GM12878 (cell line): ENCODE results near the gene TSC22D3. TPM values are rescaled to one million over a fixed set of nuclear protein-coding genes. Genes with fewer than 3 reads are reported as not detected.

Experiments
- ATAC-seq: fragments of 200-7000 bp; cut with Tn5 transposase; 3 replicates; pipeline ENCODE4 v1.9.1; 2020; ENCODE audit warnings: mild to moderate bottlenecking, moderate library complexity
- BruUV-seq: library from RNA; stranded (reverse); fragments of 400-500 nt; replicated peaks from 2 replicates; lab custom pipeline; 2021; lab: Mats Ljungman, UMichigan
- CTCF ChIA-PET: fragments of 300-600 bp; sonication (Branson Sonifier 250); formaldehyde crosslinking; extraction: SDS; loops from one replicate; lab custom pipeline; 2021; ENCODE audit warnings: inconsistent platforms; lab: Yijun Ruan, JAX
- POLR2A ChIA-PET: fragments of 350-600 bp; formaldehyde crosslinking; extraction: SDS; loops from one replicate; lab custom pipeline; 2021; ENCODE audit warnings: inconsistent platforms; lab: Charles Lee
- RAD21 ChIA-PET: fragments of 300-600 bp; sonication (Branson Sonifier 250); formaldehyde crosslinking; loops from one replicate; lab custom pipeline; 2023; ENCODE audit warnings: antibody characterized with exemption; ENCODE audit not compliant: unreplicated experiment; lab: Charles Lee
- SMC1A ChIA-PET: fragments of 300-600 bp; sonication (Branson Sonifier 250); formaldehyde crosslinking; loops from one replicate; lab custom pipeline; 2023; ENCODE audit not compliant: unreplicated experiment, uncharacterized antibody; lab: Charles Lee
- DNase-seq: peaks from one replicate; pipeline ENCODE4 v3.0.0-alpha.2; 2011; ENCODE audit warnings: low read depth, low spot score
- FAIRE-seq: peaks from 3 replicates; lab custom pipeline; 2011; peaks lifted over from hg19 to GRCh38; lab: Jason Lieb, UNC
- H2AFZ ChIP-seq: 2 replicates; pipeline ENCODE4 v1.6.0; 2011; ENCODE audit warnings: low read depth, low read length, control low read depth; ENCODE audit not compliant: control insufficient read depth
- H3K27ac ChIP-seq: 2 replicates; pipeline ENCODE4 v1.5.1; 2011; ENCODE audit warnings: control low read depth; ENCODE audit not compliant: control insufficient read depth, insufficient read depth
- H3K27me3 ChIP-seq, 2 experiments: replicated peaks in 1 of 2; 2 replicates each; pipeline versions ENCODE4 v1.6.0 to v1.6.1; 2011; ENCODE audit warnings: low read length in 1 of 2; ENCODE audit not compliant: control insufficient read depth in 2 of 2, insufficient read depth in 2 of 2
- H3K36me3 ChIP-seq, 2 experiments: 2 replicates each; pipeline ENCODE4 v1.5.1; 2011; ENCODE audit warnings: low read length in 1 of 2; ENCODE audit not compliant: control insufficient read depth in 2 of 2, insufficient read depth in 2 of 2
- H3K4me1 ChIP-seq: 2 replicates; pipeline ENCODE4 v1.6.1; 2011; ENCODE audit warnings: mild to moderate bottlenecking, low read length, moderate library complexity, mixed read lengths; ENCODE audit not compliant: control insufficient read depth, insufficient read depth
- H3K4me2 ChIP-seq: 2 replicates; pipeline ENCODE4 v1.6.0; 2011; ENCODE audit warnings: control low read depth; ENCODE audit not compliant: control insufficient read depth, insufficient read depth
- H3K4me3 ChIP-seq: fragments of 200-600 bp; sonication (generic); 2 replicates; pipeline ENCODE4 v1.5.1; 2016
- H3K79me2 ChIP-seq: 2 replicates; pipeline ENCODE4 v1.6.0; 2011; ENCODE audit warnings: low read length; ENCODE audit not compliant: control insufficient read depth, insufficient read depth
- H3K9ac ChIP-seq: 2 replicates; pipeline ENCODE4 v1.8.0; 2011; ENCODE audit warnings: low read length, control low read depth, mixed read lengths; ENCODE audit not compliant: control insufficient read depth, insufficient read depth
- H3K9me3 ChIP-seq: replicated peaks from 3 replicates; pipeline ENCODE4 v1.5.1; 2011; ENCODE audit warnings: mild to moderate bottlenecking, low read length; ENCODE audit not compliant: control insufficient read depth, insufficient read depth
- H4K20me1 ChIP-seq: 2 replicates; pipeline ENCODE4 v1.6.0; 2011; ENCODE audit not compliant: control insufficient read depth, insufficient read depth
- ETV6 ChIP-seq, 2 experiments: fragments of 450-650 bp in 1 of 2; IDR thresholded peaks in 1 of 2; conservative IDR thresholded peaks in 1 of 2; 2 replicates each; pipeline ENCODE4 v1.6.1; 2014; ENCODE audit warnings: antibody characterized with exemption in 1 of 2, borderline replicate concordance in 1 of 2, low read depth in 1 of 2, mild to moderate bottlenecking in 1 of 2, moderate library complexity in 1 of 2
- HDGF ChIP-seq: fragments of 450-650 bp; IDR thresholded peaks from 2 replicates; pipeline ENCODE4 v1.6.1; 2016; ENCODE audit warnings: antibody characterized with exemption
- IKZF2 ChIP-seq, 2 experiments: fragments of 450-650 bp; IDR thresholded peaks; 2 replicates each; pipeline ENCODE4 v1.6.1; 2017; ENCODE audit warnings: mild to moderate bottlenecking in 2 of 2, moderate library complexity in 2 of 2
- LARP7 ChIP-seq: fragments of 450-650 bp; IDR thresholded peaks from 2 replicates; pipeline ENCODE4 v1.6.1; 2017; ENCODE audit warnings: mild to moderate bottlenecking
- MTA2 ChIP-seq: fragments of 450-650 bp; IDR thresholded peaks from 2 replicates; pipeline ENCODE4 v1.6.1; 2016; ENCODE audit warnings: low read depth, mild to moderate bottlenecking, moderate library complexity
- MTA3 ChIP-seq: IDR thresholded peaks from 2 replicates; pipeline ENCODE4 v1.6.1; 2012; ENCODE audit warnings: low read length, inconsistent platforms, borderline replicate concordance
- NFXL1 ChIP-seq: fragments of 450-650 bp; IDR thresholded peaks from 2 replicates; pipeline ENCODE4 v1.6.1; 2017; ENCODE audit warnings: antibody characterized with exemption, mild to moderate bottlenecking, borderline replicate concordance
- ZNF274 ChIP-seq: IDR thresholded peaks from one replicate; pipeline ENCODE4 v1.8.0; 2011; ENCODE audit not compliant: insufficient read length, insufficient read depth
- ZNF384 ChIP-seq: IDR thresholded peaks from 2 replicates; pipeline ENCODE4 v1.6.1; 2012; ENCODE audit warnings: low read depth, mild to moderate bottlenecking, low read length, improper control_type of control experiment, borderline replicate concordance
- ZSCAN29 ChIP-seq: fragments of 450-650 bp; IDR thresholded peaks from 2 replicates; pipeline ENCODE4 v1.6.1; 2017; ENCODE audit warnings: mild to moderate bottlenecking, moderate library complexity
- WGBS: methylation state at CpG from one replicate; pipeline ENCODE4 v1.1.6; 2016; ENCODE audit warnings: low lambda C conversion rate; ENCODE audit not compliant: insufficient replicate concordance, insufficient coverage; ENCODE audit errors: missing lambda C conversion rate; 5-methylcytosine and 5-hydroxymethylcytosine counted together
- in situ Hi-C: fragments of 300-500 bp; cut with MboI; formaldehyde crosslinking; loops from 9 replicates; pipeline ENCODE4 v1.14.3; 2018; ENCODE audit warnings: mixed read lengths
- intact Hi-C: fragments of 100-400 bp; cut with micrococcal nuclease; formaldehyde crosslinking; loops from one replicate; pipeline ENCODE4 v1.14.2; 2022; ENCODE audit not compliant: unreplicated experiment
- polyA plus RNA-seq, 11 experiments: library from polyadenylated mRNA; depleted of rRNA in 4 of 11; unstranded in 6 of 11; stranded (reverse) in 5 of 11; fragments of >200 nt; fragmentation: Nextera tagmentation in 4 of 11; fragmentation: Illumina TruSeq in 1 of 11; extraction: Ambion mirVana in 4 of 11; extraction: Trizol in 1 of 11; gene quantifications; 1 replicate in 1 of 11; 2 replicates in 10 of 11; pipeline versions ENCODE4 v1.2.1 to v1.2.3, GENCODE V29; 2011 to 2016; ENCODE audit warnings: inconsistent platforms in 2 of 11, missing spikeins in 2 of 11, low read depth in 1 of 11
- total RNA-seq, 4 experiments: library from RNA; depleted of rRNA in 3 of 4; stranded (reverse); fragments of >200 nt in 3 of 4; fragmentation: Illumina TruSeq in 1 of 4; extraction: Trizol in 1 of 4; gene quantifications; 2 replicates each; pipeline versions ENCODE4 v1.2.1 to v1.2.3, GENCODE V29; 2013 to 2021
- TF ChIP-seq, protein P1 (sequence below): IDR thresholded peaks from 2 replicates; pipeline ENCODE4 v1.6.1; 2012; ENCODE audit warnings: mild to moderate bottlenecking, low read depth, low read length
- TF ChIP-seq, protein P2 (sequence below): fragments of 150-350 bp; IDR thresholded peaks from 2 replicates; pipeline ENCODE4 v1.6.1; 2014; ENCODE audit warnings: mild to moderate bottlenecking, low read depth, low read length
- TF ChIP-seq, protein P3 (sequence below): fragments of 450-650 bp; IDR thresholded peaks from 2 replicates; pipeline ENCODE4 v1.6.1; 2016; ENCODE audit warnings: mild to moderate bottlenecking
- TF ChIP-seq, protein P4 (sequence below): IDR thresholded peaks from 2 replicates; pipeline ENCODE4 v1.6.1; 2011; ENCODE audit warnings: borderline replicate concordance, low read depth, mild to moderate bottlenecking, moderate library complexity, mixed read lengths, low read length; ENCODE audit not compliant: insufficient read depth; ENCODE audit errors: extremely low read length
- TF ChIP-seq, protein P5 (sequence below): IDR thresholded peaks from 2 replicates; pipeline ENCODE4 v1.6.1; 2011; ENCODE audit warnings: mild to moderate bottlenecking, low read depth, low read length, moderate library complexity; ENCODE audit not compliant: insufficient replicate concordance

Gene TSC22D3
- total and polyA plus RNA-seq, 10 of the 15 experiments (the other 5 are each of a cell fraction or from before 2014, with no cell fraction given) = 4.6 to 122 (median 16.1) TPM

DNA sequence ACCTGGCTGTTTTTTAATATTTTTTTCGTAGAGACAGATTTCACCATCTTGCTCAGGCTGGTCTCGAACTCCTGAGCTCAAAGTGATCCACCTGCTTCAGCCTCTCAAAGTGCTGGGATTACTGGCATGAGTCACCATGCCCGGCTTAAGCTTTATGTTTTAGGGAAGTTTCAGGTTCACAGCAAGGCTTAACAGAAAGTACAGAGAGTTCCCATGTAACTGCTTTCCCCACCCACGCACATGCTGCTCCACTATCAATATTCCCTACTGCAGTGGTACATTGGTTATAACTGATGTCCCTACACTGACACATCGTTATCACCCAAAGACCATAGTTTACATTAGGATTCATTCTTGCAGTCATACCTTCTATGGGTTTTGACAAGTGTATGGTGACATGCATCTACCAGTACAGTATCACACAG lies 84.6 kb downstream of the TSC22D3 start:
- no TSS peak for BruUV-seq
- SMC1A ChIA-PET = interaction anchor here (1.0 to 2.3 kb wide), 3 partner anchors 8 to 13 kb away, joined by 3 to 9 read pairs (median 7); no protein-coding TSS in a partner anchor
- TF ChIP-seq MTA2 (0 out of 2 replicates have a peak, but pooled peaks have one; percentile 10), MTA3 (no peak), IKZF2 (IDR thresholded peaks at IDR 0.05) (peak; percentile 17 to 19; a peak in 2 of 4 replicates), HDGF (no peak), LARP7 (no peak), ZSCAN29 (no peak), ZNF384 (no peak), ETV6 (conservative IDR thresholded peaks at IDR 0.05 in 1 of 2, IDR thresholded peaks at IDR 0.05 in 1 of 2; ENCODE audit: borderline replicate concordance in 1 of 2, low read depth in 1 of 2) (no peak), ZNF274 (no peak), NFXL1 (no peak)
- TF ChIP-seq, protein P1, sequence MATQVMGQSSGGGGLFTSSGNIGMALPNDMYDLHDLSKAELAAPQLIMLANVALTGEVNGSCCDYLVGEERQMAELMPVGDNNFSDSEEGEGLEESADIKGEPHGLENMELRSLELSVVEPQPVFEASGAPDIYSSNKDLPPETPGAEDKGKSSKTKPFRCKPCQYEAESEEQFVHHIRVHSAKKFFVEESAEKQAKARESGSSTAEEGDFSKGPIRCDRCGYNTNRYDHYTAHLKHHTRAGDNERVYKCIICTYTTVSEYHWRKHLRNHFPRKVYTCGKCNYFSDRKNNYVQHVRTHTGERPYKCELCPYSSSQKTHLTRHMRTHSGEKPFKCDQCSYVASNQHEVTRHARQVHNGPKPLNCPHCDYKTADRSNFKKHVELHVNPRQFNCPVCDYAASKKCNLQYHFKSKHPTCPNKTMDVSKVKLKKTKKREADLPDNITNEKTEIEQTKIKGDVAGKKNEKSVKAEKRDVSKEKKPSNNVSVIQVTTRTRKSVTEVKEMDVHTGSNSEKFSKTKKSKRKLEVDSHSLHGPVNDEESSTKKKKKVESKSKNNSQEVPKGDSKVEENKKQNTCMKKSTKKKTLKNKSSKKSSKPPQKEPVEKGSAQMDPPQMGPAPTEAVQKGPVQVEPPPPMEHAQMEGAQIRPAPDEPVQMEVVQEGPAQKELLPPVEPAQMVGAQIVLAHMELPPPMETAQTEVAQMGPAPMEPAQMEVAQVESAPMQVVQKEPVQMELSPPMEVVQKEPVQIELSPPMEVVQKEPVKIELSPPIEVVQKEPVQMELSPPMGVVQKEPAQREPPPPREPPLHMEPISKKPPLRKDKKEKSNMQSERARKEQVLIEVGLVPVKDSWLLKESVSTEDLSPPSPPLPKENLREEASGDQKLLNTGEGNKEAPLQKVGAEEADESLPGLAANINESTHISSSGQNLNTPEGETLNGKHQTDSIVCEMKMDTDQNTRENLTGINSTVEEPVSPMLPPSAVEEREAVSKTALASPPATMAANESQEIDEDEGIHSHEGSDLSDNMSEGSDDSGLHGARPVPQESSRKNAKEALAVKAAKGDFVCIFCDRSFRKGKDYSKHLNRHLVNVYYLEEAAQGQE = no peak
- TF ChIP-seq, protein P2, sequence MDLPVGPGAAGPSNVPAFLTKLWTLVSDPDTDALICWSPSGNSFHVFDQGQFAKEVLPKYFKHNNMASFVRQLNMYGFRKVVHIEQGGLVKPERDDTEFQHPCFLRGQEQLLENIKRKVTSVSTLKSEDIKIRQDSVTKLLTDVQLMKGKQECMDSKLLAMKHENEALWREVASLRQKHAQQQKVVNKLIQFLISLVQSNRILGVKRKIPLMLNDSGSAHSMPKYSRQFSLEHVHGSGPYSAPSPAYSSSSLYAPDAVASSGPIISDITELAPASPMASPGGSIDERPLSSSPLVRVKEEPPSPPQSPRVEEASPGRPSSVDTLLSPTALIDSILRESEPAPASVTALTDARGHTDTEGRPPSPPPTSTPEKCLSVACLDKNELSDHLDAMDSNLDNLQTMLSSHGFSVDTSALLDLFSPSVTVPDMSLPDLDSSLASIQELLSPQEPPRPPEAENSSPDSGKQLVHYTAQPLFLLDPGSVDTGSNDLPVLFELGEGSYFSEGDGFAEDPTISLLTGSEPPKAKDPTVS = no peak
- TF ChIP-seq, protein P3, sequence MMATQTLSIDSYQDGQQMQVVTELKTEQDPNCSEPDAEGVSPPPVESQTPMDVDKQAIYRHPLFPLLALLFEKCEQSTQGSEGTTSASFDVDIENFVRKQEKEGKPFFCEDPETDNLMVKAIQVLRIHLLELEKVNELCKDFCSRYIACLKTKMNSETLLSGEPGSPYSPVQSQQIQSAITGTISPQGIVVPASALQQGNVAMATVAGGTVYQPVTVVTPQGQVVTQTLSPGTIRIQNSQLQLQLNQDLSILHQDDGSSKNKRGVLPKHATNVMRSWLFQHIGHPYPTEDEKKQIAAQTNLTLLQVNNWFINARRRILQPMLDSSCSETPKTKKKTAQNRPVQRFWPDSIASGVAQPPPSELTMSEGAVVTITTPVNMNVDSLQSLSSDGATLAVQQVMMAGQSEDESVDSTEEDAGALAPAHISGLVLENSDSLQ = no peak
- TF ChIP-seq, protein P4, sequence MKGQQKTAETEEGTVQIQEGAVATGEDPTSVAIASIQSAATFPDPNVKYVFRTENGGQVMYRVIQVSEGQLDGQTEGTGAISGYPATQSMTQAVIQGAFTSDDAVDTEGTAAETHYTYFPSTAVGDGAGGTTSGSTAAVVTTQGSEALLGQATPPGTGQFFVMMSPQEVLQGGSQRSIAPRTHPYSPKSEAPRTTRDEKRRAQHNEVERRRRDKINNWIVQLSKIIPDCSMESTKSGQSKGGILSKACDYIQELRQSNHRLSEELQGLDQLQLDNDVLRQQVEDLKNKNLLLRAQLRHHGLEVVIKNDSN = no peak
- TF ChIP-seq, protein P5, sequence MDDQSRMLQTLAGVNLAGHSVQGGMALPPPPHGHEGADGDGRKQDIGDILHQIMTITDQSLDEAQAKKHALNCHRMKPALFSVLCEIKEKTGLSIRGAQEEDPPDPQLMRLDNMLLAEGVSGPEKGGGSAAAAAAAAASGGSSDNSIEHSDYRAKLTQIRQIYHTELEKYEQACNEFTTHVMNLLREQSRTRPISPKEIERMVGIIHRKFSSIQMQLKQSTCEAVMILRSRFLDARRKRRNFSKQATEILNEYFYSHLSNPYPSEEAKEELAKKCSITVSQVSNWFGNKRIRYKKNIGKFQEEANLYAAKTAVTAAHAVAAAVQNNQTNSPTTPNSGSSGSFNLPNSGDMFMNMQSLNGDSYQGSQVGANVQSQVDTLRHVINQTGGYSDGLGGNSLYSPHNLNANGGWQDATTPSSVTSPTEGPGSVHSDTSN = no peak

More for the DNA sequence above, 84.6 kb downstream of the TSC22D3 start:
- Histone ChIP-seq H4K20me1 (no peaks in the 10 kb centered on the region), H3K79me2 (no peaks in the 10 kb centered on the region), H3K27ac (no peak overlapping the region), H2AFZ (no peak overlapping the region), H3K36me3 (no peaks in the 10 kb centered on the region), H3K9ac (no peak overlapping the region), H3K9me3 (no peaks in the 10 kb centered on the region), H3K4me3 (no peak overlapping the region), H3K4me1 (peaks cover 10% of the 10 kb centered on the region), H3K4me2 (no peak overlapping the region), H3K27me3 (no peaks in the 10 kb centered on the region)
- CTCF ChIA-PET = interaction anchor here (1.4 to 1.5 kb wide), 2 partner anchors 20 to 29 kb away, joined by 4 read pairs; no protein-coding TSS in a partner anchor
- POLR2A ChIA-PET = interaction anchor here (1.1 to 1.3 kb wide), 2 partner anchors 18 to 29 kb away, joined by 3 to 4 read pairs; no protein-coding TSS in a partner anchor
- RAD21 ChIA-PET = interaction anchor here (1.1 to 1.6 kb wide), 3 partner anchors 17 to 20 kb away, joined by 4 to 6 read pairs (median 4); no protein-coding TSS in a partner anchor
- FAIRE-seq (no peak), ATAC-seq (peak; percentile 42; the same call in 2 of the 3 replicates), DNase-seq (no peak)
- WGBS = 40% methylated on average over 5 of the region's 5 CpGs
- in situ Hi-C loops (no loop called here), intact Hi-C loops (no loop called here)
